SK-N-SH (cell line): ENCODE measurements around the gene UBR2. TPM values are rescaled to one million over a fixed set of nuclear protein-coding genes. Genes with fewer than 3 reads are reported as not detected.

ENCODE experiments used
- CTCF ChIA-PET: fragments of 300-600, 350-600 bp; formaldehyde crosslinking; extraction: SDS; loops from one replicate; lab custom pipeline; 2021; lab: Yijun Ruan, JAX
- POLR2A ChIA-PET: fragments of 350-600 bp; sonication (Branson Sonifier 250); formaldehyde crosslinking; extraction: SDS; loops from one replicate; lab custom pipeline; 2020; ENCODE audit warnings: antibody characterized with exemption, inconsistent platforms; lab: Yijun Ruan, JAX
- DNase-seq: peaks from one replicate; pipeline ENCODE4 v3.0.0; 2012
- H2AFZ ChIP-seq: fragments of 200-600 bp; sonication (generic); 2 replicates; pipeline ENCODE4 v1.8.1; 2016; ENCODE audit warnings: antibody characterized with exemption, mild to moderate bottlenecking, low read depth
- H3F3A ChIP-seq: fragments of 200-600 bp; sonication (generic); replicated peaks from 2 replicates; pipeline ENCODE3; 2016; ENCODE audit warnings: antibody characterized with exemption, mild to moderate bottlenecking; ENCODE audit not compliant: insufficient read depth
- H3K27ac ChIP-seq, 2 experiments: fragments of 200-500 bp in 1 of 2; fragments of 200-600 bp in 1 of 2; sonication (Bioruptor generic) in 1 of 2; sonication (generic), shearing (Covaris generic) in 1 of 2; 2 replicates each; pipeline versions ENCODE4 v1.5.1 to v1.6.1; 2014 to 2016; ENCODE audit warnings: low read depth in 2 of 2, inconsistent platforms in 1 of 2, low read length in 1 of 2, mild to moderate bottlenecking in 1 of 2, mixed read lengths in 1 of 2
- H3K27me3 ChIP-seq: fragments of 200-600 bp; sonication (generic), shearing (Covaris generic); 2 replicates; pipeline ENCODE4 v1.6.1; 2016; ENCODE audit warnings: mixed run types; ENCODE audit not compliant: insufficient read depth
- H3K36me3 ChIP-seq, 2 experiments: fragments of 200-500 bp in 1 of 2; fragments of 200-600 bp in 1 of 2; sonication (Bioruptor generic) in 1 of 2; sonication (generic) in 1 of 2; replicated peaks in 1 of 2; 2 replicates each; pipeline versions ENCODE3 to v1.5.1; 2014 to 2016; ENCODE audit warnings: low read length in 1 of 2, mild to moderate bottlenecking in 1 of 2; ENCODE audit not compliant: insufficient read depth in 2 of 2, control insufficient read depth in 1 of 2
- H3K4me1 ChIP-seq, 2 experiments: fragments of 200-500 bp in 1 of 2; fragments of 200-600 bp in 1 of 2; sonication (Bioruptor generic) in 1 of 2; sonication (generic), shearing (Covaris generic) in 1 of 2; 2 replicates each; pipeline versions ENCODE4 v1.5.1 to v1.6.1; 2014 to 2016; ENCODE audit warnings: low read depth in 1 of 2, low read length in 1 of 2, mixed run types in 1 of 2; ENCODE audit not compliant: insufficient read depth in 2 of 2, control insufficient read depth in 1 of 2
- H3K4me2 ChIP-seq: fragments of 200-600 bp; sonication (generic), shearing (Covaris generic); 2 replicates; pipeline ENCODE4 v1.6.1; 2017; ENCODE audit warnings: mixed run types
- H3K4me3 ChIP-seq, 2 experiments: fragments of 200-500 bp in 1 of 2; fragments of 200-600 bp in 1 of 2; sonication (Bioruptor generic) in 1 of 2; sonication (generic), shearing (Covaris generic) in 1 of 2; 2 replicates each; pipeline versions ENCODE4 v1.5.1 to v1.8.1; 2014 to 2016; ENCODE audit warnings: low read depth in 2 of 2, inconsistent platforms in 1 of 2, low read length in 1 of 2, mild to moderate bottlenecking in 1 of 2, mixed read lengths in 1 of 2, moderate library complexity in 1 of 2
- H3K79me2 ChIP-seq: fragments of 200-600 bp; sonication (generic); 2 replicates; pipeline ENCODE4 v1.8.1; 2017; ENCODE audit warnings: mild to moderate bottlenecking; ENCODE audit not compliant: insufficient read depth
- H3K9ac ChIP-seq: fragments of 200-600 bp; sonication (generic); 2 replicates; pipeline ENCODE4 v1.6.1; 2017; ENCODE audit warnings: mixed run types
- H3K9me2 ChIP-seq: fragments of 200-600 bp; sonication (generic); 2 replicates; pipeline ENCODE4 v1.6.1; 2017; ENCODE audit warnings: mixed run types
- H3K9me3 ChIP-seq: fragments of 200-600 bp; sonication (generic); 2 replicates; pipeline ENCODE4 v1.6.1; 2017; ENCODE audit warnings: mixed run types, mild to moderate bottlenecking, moderate library complexity
- H4K20me1 ChIP-seq: fragments of 200-600 bp; sonication (generic); 2 replicates; pipeline ENCODE4 v1.6.1; 2017; ENCODE audit warnings: mild to moderate bottlenecking, mixed run types; ENCODE audit not compliant: insufficient read depth
- EZH2phosphoT487 ChIP-seq: fragments of 200-600 bp; sonication (generic); IDR thresholded peaks from 2 replicates; pipeline ENCODE4 v1.6.1; 2017; ENCODE audit warnings: low read depth, mixed run types, mild to moderate bottlenecking, antibody characterized with exemption, moderate library complexity, borderline replicate concordance
- FOSL2 ChIP-seq: IDR thresholded peaks from 2 replicates; pipeline ENCODE4 v1.4.0; 2012; ENCODE audit warnings: low read depth, mild to moderate bottlenecking, moderate library complexity, borderline replicate concordance
- GATA2 ChIP-seq: sonication (generic); formaldehyde crosslinking; IDR thresholded peaks from 2 replicates; pipeline ENCODE4 v1.5.0; 2020; ENCODE audit warnings: mild to moderate bottlenecking, missing genetic modification reagents
- JUND ChIP-seq: IDR thresholded peaks from 2 replicates; pipeline ENCODE4 v1.4.0; 2012
- MXI1 ChIP-seq: IDR thresholded peaks from 2 replicates; pipeline ENCODE4 v1.6.1; 2012; ENCODE audit warnings: mild to moderate bottlenecking, low read depth, low read length, improper control_type of control experiment
- RAD21 ChIP-seq: IDR thresholded peaks from 2 replicates; pipeline ENCODE4 v1.6.1; 2012; ENCODE audit warnings: mild to moderate bottlenecking, low read length
- RXRA ChIP-seq: IDR thresholded peaks from 2 replicates; pipeline ENCODE4 v1.4.0; 2012; ENCODE audit warnings: low read depth, mild to moderate bottlenecking, borderline replicate concordance
- SIN3A ChIP-seq: IDR thresholded peaks from 2 replicates; pipeline ENCODE4 v1.6.1; 2012; ENCODE audit warnings: low read depth, mild to moderate bottlenecking, low read length, moderate library complexity, borderline replicate concordance
- SMC3 ChIP-seq: IDR thresholded peaks from 2 replicates; pipeline ENCODE4 v1.6.1; 2012; ENCODE audit warnings: low read depth, low read length, improper control_type of control experiment
- YY1 ChIP-seq: IDR thresholded peaks from 2 replicates; pipeline ENCODE4 v1.4.0; 2012; ENCODE audit warnings: low read depth, mild to moderate bottlenecking
- WGBS: methylation state at CpG from one replicate; pipeline ENCODE4 v1.1.6; 2017; ENCODE audit warnings: low lambda C conversion rate; 5-methylcytosine and 5-hydroxymethylcytosine counted together
- polyA plus RNA-seq, 3 experiments: library from polyadenylated mRNA; depleted of rRNA; stranded (reverse); fragments of >200 nt; gene quantifications; 2 replicates each; pipeline ENCODE4 v1.2.3, GENCODE V29; 2012
- TF ChIP-seq, protein P1 (sequence below): IDR thresholded peaks from 2 replicates; pipeline ENCODE4 v1.4.0; 2012; ENCODE audit warnings: low read depth, borderline replicate concordance
- TF ChIP-seq, protein P2 (sequence below): fragments of 150-350 bp; IDR thresholded peaks from 2 replicates; pipeline ENCODE4 v1.6.1; 2017; ENCODE audit warnings: antibody characterized with exemption, low read length, low read depth, borderline replicate concordance
- TF ChIP-seq, protein P3 (sequence below): fragments of 200-600 bp; sonication (generic); IDR thresholded peaks from 2 replicates; pipeline ENCODE4 v1.6.1; 2017; ENCODE audit warnings: antibody characterized with exemption, mild to moderate bottlenecking, moderate library complexity

UBR2 gene
- polyA plus RNA-seq, 1 of the 3 experiments (the other 2 are of a cell fraction): 5.2 TPM

DNA sequence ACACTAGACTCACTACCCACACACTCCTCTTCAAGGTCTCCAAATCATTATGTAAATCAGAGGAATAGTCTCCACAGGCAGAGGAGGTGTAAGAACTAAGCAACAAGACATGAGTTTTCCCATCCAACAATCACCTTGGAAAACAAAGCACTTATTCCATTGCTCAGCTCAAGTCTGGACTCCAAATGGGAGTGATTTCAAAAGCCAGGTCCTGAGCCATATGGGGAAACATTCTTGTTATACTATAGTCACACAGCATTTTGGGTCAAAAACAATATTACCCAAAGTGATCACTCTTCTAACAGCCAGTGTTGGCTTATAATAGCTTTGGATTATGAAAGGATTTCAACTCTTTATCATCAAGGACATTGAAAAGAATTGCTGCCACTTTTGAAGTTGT, 162.2 kb downstream of the UBR2 start:
- H4K20me1 ChIP-seq: no peaks in the 10 kb centered on the region
- H2AFZ ChIP-seq: peak overlapping the region; percentile 76
- peak overlapping the region; percentile 4 to 49; a peak in 2 of 4 replicates for H3K27ac ChIP-seq
- H3K9me2 ChIP-seq: no peaks in the 10 kb centered on the region
- no peaks in the 10 kb centered on the region for H3K36me3 ChIP-seq
- DNase-seq: no peak
- H3K4me1 ChIP-seq: peaks cover 0 to 7% of the 10 kb centered on the region in 2 experiments; a peak in 1 of 4 replicates
- H3K9ac ChIP-seq: no peak overlapping the region; the same call in 1 of the 2 replicates
- ChIA-PET POLR2A (interaction anchor here (1.3 to 2.0 kb wide), 2 partner anchors 21 to 153 kb away, joined by 3 to 5 read pairs; partner anchors contain the start of gene RPL7L1), CTCF (interaction anchor here (0.7 to 4.0 kb wide), 32 partner anchors 8 to 364 kb away, joined by 3 to 58 read pairs (median 5); partner anchors contain the start of gene UBR2)
- H3K27me3 ChIP-seq: no peaks in the 10 kb centered on the region
- no peak for TF ChIP-seq JUND
- TF ChIP-seq, protein P1, sequence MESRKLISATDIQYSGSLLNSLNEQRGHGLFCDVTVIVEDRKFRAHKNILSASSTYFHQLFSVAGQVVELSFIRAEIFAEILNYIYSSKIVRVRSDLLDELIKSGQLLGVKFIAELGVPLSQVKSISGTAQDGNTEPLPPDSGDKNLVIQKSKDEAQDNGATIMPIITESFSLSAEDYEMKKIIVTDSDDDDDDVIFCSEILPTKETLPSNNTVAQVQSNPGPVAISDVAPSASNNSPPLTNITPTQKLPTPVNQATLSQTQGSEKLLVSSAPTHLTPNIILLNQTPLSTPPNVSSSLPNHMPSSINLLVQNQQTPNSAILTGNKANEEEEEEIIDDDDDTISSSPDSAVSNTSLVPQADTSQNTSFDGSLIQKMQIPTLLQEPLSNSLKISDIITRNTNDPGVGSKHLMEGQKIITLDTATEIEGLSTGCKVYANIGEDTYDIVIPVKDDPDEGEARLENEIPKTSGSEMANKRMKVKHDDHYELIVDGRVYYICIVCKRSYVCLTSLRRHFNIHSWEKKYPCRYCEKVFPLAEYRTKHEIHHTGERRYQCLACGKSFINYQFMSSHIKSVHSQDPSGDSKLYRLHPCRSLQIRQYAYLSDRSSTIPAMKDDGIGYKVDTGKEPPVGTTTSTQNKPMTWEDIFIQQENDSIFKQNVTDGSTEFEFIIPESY: no peak
- TF ChIP-seq GATA2 (CRISPR knock-in tag): no peak
- no peak for TF ChIP-seq EZH2phosphoT487
- TF ChIP-seq SMC3: no peak
- TF ChIP-seq, protein P2, sequence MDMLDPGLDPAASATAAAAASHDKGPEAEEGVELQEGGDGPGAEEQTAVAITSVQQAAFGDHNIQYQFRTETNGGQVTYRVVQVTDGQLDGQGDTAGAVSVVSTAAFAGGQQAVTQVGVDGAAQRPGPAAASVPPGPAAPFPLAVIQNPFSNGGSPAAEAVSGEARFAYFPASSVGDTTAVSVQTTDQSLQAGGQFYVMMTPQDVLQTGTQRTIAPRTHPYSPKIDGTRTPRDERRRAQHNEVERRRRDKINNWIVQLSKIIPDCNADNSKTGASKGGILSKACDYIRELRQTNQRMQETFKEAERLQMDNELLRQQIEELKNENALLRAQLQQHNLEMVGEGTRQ: no peak
- peak overlapping the region in 1 of 2 experiments; percentile 10; a peak in 1 of 4 replicates for H3K4me3 ChIP-seq
- no peaks in the 10 kb centered on the region for H3K9me3 ChIP-seq
- H3F3A ChIP-seq: no peaks in the 10 kb centered on the region
- no peaks in the 10 kb centered on the region for H3K79me2 ChIP-seq
- peak overlapping the region; percentile 51 for H3K4me2 ChIP-seq

DNA sequence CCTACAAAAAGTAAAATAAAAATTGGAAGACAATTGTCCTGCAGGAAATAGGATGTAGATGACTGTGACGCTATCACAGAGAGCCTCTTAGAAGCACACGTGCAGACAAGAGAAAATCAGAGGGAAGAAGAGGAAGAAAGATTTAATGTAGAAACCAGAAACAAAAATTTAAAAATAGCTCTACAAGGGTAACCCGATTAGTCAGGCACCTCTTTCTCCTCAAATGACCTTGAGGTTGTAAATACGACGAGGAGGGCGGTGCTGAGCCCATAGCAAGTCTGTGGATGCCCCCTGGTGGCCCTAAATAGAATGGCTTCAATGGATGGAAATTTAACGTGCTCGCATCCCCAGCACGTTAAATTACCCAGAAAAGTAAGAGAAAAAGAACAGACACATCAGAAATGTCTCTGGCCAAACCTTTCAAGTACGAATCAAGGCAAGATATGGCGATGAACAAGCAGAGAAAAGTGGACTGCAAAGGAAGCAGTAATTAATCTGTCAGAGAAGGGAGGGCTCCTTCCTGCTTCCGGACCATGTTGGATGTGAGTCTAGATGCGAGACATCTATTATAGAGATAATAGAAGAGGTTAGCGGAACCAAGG, 162.8 kb downstream of the UBR2 start:
- POLR2A ChIA-PET: interaction anchor here (1.3 to 2.0 kb wide), 2 partner anchors 20 to 153 kb away, joined by 3 to 5 read pairs; partner anchors contain the start of gene RPL7L1
- Histone ChIP-seq H3K27ac (peak overlapping the region; percentile 4 to 49; a peak in 2 of 4 replicates), H3K9ac (no peak overlapping the region; the same call in 1 of the 2 replicates), H3F3A (no peaks in the 10 kb centered on the region), H3K79me2 (no peaks in the 10 kb centered on the region), H3K9me3 (no peaks in the 10 kb centered on the region), H3K36me3 (no peaks in the 10 kb centered on the region), H4K20me1 (no peaks in the 10 kb centered on the region), H2AFZ (peak overlapping the region; percentile 77), H3K4me3 (peak overlapping the region in 1 of 2 experiments; percentile 10; a peak in 1 of 4 replicates), H3K4me2 (peak overlapping the region; percentile 51), H3K27me3 (no peaks in the 10 kb centered on the region), H3K9me2 (no peaks in the 10 kb centered on the region), H3K4me1 (peaks cover 0 to 7% of the 10 kb centered on the region in 2 experiments; a peak in 1 of 4 replicates)
- CTCF ChIA-PET: interaction anchor here (0.7 to 4.0 kb wide), 34 partner anchors 8 to 364 kb away, joined by 3 to 58 read pairs (median 6); partner anchors contain the start of gene UBR2
- 26% methylated on average over 14 of the region's 14 CpGs for WGBS
- peak; percentile 86 for DNase-seq
- TF ChIP-seq FOSL2: no peak
- TF ChIP-seq, protein P3, sequence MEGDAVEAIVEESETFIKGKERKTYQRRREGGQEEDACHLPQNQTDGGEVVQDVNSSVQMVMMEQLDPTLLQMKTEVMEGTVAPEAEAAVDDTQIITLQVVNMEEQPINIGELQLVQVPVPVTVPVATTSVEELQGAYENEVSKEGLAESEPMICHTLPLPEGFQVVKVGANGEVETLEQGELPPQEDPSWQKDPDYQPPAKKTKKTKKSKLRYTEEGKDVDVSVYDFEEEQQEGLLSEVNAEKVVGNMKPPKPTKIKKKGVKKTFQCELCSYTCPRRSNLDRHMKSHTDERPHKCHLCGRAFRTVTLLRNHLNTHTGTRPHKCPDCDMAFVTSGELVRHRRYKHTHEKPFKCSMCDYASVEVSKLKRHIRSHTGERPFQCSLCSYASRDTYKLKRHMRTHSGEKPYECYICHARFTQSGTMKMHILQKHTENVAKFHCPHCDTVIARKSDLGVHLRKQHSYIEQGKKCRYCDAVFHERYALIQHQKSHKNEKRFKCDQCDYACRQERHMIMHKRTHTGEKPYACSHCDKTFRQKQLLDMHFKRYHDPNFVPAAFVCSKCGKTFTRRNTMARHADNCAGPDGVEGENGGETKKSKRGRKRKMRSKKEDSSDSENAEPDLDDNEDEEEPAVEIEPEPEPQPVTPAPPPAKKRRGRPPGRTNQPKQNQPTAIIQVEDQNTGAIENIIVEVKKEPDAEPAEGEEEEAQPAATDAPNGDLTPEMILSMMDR: peak; percentile 92
- TF ChIP-seq SIN3A: 0 out of 2 replicates have a peak, but pooled peaks have one; percentile 37
- TF ChIP-seq YY1: no peak
- TF ChIP-seq RXRA: peak; percentile 87
- TF ChIP-seq SMC3: peak; percentile 87
- peak; percentile 28; the same call in 1 of the 2 replicates for TF ChIP-seq MXI1
- TF ChIP-seq RAD21: peak; percentile 92
